ENCODE results near the gene PLCL1.

DNA sequence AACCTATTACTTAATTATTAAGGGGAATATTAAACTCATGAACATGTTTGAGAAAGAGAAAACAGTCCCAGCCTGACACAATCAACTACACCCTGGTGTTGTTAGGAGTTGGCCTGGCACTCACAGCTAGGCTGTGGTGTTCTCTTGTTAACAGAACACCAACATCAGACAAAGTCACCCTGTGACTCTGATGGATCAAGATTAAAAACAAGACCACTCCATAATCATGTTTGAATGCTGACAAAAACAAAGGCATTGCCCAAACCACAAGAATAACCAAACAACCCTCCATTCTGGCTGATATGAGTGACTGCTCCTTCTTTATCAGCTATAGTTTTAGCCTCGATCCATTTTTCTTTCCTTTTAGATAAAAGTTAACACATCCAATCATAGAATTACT is 22.3 kb upstream of the PLCL1 start:
- TF ChIP-seq, protein P1, sequence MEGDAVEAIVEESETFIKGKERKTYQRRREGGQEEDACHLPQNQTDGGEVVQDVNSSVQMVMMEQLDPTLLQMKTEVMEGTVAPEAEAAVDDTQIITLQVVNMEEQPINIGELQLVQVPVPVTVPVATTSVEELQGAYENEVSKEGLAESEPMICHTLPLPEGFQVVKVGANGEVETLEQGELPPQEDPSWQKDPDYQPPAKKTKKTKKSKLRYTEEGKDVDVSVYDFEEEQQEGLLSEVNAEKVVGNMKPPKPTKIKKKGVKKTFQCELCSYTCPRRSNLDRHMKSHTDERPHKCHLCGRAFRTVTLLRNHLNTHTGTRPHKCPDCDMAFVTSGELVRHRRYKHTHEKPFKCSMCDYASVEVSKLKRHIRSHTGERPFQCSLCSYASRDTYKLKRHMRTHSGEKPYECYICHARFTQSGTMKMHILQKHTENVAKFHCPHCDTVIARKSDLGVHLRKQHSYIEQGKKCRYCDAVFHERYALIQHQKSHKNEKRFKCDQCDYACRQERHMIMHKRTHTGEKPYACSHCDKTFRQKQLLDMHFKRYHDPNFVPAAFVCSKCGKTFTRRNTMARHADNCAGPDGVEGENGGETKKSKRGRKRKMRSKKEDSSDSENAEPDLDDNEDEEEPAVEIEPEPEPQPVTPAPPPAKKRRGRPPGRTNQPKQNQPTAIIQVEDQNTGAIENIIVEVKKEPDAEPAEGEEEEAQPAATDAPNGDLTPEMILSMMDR (IDR thresholded peaks at IDR 0.05), result no peak
- no peak for TF ChIP-seq POLR2A (IDR thresholded peaks at IDR 0.05)

All from esophagus squamous epithelium (tissue), 4 donors.